ENCODE measurements around the gene WDR6. TPM values are rescaled to one million over a fixed set of nuclear protein-coding genes. Genes with fewer than 3 reads are reported as not detected.

The WDR6 gene
- total RNA-seq, 8 experiments from 2014 or later, result 52.2 to 209 (median 110) TPM

DNA sequence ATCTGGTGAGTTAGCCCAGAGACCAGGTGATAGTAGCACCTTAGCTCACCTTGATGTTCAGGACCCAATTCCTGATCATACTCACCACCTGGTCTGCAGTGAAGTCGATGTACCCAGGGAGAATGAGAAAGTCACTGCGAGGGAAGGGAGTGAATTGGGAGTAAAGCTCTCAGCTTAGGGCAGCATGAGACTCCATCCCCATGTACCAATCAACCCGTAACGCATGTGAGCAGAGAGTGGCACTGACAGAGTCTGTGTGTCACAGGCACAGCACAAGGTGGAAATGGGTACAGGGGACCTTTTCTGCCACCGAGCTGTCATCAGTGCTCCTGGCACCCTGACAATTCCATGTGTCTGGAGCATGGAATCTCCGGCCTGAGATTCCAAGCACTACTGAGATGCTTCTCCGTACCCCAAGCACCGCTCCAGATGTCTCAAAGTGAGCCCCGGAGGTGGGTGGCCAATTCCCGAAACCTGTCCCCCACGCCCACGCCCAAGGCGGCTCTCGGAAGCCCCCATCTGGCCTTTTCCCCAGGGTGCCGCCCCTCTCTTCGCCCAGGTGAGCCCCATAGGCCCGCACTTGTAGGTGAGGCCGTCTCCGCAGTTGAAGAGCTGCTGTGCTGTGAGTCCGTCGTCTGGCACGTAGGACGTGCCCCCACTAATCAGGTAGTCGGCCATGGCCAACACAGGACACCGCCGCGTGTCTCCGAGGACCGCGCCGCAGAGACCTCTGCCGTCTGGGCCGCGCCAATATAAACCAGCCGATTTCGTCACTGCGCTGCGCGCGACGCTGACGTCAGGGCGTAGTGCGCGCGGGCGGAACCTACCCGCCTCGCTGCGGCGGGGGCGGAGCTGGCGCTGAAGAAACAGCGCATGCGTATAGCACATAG is 21.7 kb downstream of the WDR6 start, which contains the start of gene IMPDH2:
IMPDH2 (minus strand) TSS at position 726 of the 890 bp plus-strand sequence; CDS start at position 678, 48 bp downstream.
- in situ Hi-C loops (cut with MboI; ENCODE audit: low pct_unique_long_range_greater_than_20kb in 2 of 9, low sequenced_read_pairs in 9 of 9, unreplicated experiment in 9 of 9), result no loop called here
- 0 to 33% (median 0%) methylated on average over 1 to 34 of the region's 55 CpGs; no CpG with 5 or more reads in 3 of the 10 experiments for WGBS, 10 experiments
- Histone ChIP-seq H3K4me3 (peak within 1 kb of the TSS; percentile 55 to 81 (median 62)), H3K27ac (peak within 1 kb of the TSS; percentile 85 to 86), H3K4me1 (replicated peaks in 1 of 2) (peaks cover 9 to 16% of the 10 kb centered on the region in 2 donors)
- ATAC-seq (replicated peaks in 6 of 8), result peak; percentile 90 to 95 (median 92)

DNA sequence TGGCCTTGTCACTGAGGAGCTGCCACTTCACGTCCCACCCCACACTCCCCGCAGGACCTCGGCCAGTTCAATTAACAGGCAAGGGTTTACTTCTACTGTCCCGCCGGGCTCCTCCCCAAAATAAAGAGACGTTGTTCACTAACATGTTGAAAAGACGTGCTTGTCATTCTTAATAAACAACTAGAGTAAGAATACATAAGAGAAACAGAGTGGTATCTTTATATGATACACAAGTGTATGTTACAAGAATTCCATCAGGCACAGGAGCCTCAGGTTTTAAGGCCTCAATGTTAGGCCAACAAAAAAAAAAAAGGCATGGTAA is 22.3 kb downstream of the WDR6 start:
- ATAC-seq (replicated peaks in 6 of 8), result no peak
- WGBS, 10 experiments, result 0 to 20% (median 3%) methylated on average over 1 to 7 of the region's 7 CpGs; no CpG with 5 or more reads in 4 of the 10 experiments
- H3K4me1 ChIP-seq (replicated peaks in 1 of 2), result peaks cover 9 to 16% of the 10 kb centered on the region in 2 donors
- peak overlapping the region in 4 of 5 donors; percentile 55 to 81 (median 64) for H3K4me3 ChIP-seq
- peak overlapping the region; percentile 38 to 58 for H3K27ac ChIP-seq
- in situ Hi-C loops (cut with MboI; ENCODE audit: low pct_unique_long_range_greater_than_20kb in 2 of 9, low sequenced_read_pairs in 9 of 9, unreplicated experiment in 9 of 9), result no loop called here

DNA sequence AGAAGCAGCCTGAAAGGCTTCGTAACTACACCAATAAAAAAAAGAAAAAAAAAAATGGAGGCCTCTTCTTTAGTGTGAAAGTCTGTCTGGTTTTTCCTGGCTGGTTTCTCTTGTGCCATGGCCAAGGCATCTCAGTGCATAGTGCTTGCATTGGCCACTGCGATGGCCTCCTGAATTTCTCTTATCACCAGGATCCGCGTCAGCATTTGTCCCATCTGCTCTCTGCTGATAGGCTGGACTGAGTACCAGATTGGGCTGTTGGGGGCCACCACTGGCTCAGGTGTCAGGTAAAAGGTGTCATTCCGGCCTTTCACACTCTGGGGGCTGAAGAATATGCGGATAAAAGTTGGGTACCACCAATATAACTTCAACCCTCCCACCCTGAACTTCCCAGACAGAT is 23.1 kb downstream of the WDR6 start:
- no peak overlapping the region for H3K4me3 ChIP-seq
- ATAC-seq (replicated peaks in 6 of 8), result no peak
- H3K27ac ChIP-seq, result no peak overlapping the region
- in situ Hi-C loops (cut with MboI; ENCODE audit: low pct_unique_long_range_greater_than_20kb in 2 of 9, low sequenced_read_pairs in 9 of 9, unreplicated experiment in 9 of 9), result no loop called here
- WGBS, 10 experiments, result 83 to 100% (median 100%) methylated on average over 1 to 6 of the region's 6 CpGs; no CpG with 5 or more reads in 1 of the 10 experiments
- H3K4me1 ChIP-seq (replicated peaks in 1 of 2), result peaks cover 9 to 16% of the 10 kb centered on the region in 2 donors

DNA sequence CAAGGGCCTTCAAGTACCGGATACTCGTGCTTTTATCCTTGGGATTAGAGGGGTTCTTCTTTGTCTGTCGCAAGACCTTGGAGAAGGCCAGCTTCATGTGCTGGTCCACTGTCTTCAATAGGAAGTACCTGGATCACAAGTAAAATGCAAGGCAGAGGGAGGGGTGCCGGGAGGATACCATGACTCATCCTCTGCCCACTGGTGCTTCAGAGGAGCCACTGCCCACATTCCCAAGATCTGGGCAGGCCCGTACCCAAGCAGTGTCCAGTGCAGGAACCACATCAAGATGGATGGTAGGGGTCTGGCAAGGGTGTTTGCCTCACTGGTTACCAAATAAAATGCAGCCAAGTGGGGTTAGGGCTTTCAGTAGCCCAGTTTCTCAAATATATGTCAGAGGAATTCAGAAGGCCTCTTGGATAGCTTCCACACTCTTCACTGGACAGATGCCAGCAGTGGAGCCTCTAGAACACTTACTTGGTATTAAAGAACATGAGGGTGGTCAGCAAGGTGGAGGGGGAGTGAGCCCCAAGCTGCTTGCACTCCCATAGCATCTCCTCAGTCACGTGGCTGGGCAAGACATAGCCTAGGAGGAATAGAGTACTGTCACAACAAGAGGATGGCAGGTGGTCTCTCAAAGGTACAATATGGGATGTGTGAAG is 25.6 kb downstream of the WDR6 start:
- H3K27ac ChIP-seq, result no peak overlapping the region
- H3K4me3 ChIP-seq, result no peak overlapping the region
- 70 to 100% (median 94%) methylated on average over 1 to 5 of the region's 6 CpGs; no CpG with 5 or more reads in 3 of the 10 experiments for WGBS, 10 experiments
- H3K4me1 ChIP-seq (replicated peaks in 1 of 2), result peaks cover 8 to 14% of the 10 kb centered on the region in 2 donors
- in situ Hi-C loops (cut with MboI; ENCODE audit: low pct_unique_long_range_greater_than_20kb in 2 of 9, low sequenced_read_pairs in 9 of 9, unreplicated experiment in 9 of 9), result no loop called here
- ATAC-seq (replicated peaks in 6 of 8), result no peak

DNA sequence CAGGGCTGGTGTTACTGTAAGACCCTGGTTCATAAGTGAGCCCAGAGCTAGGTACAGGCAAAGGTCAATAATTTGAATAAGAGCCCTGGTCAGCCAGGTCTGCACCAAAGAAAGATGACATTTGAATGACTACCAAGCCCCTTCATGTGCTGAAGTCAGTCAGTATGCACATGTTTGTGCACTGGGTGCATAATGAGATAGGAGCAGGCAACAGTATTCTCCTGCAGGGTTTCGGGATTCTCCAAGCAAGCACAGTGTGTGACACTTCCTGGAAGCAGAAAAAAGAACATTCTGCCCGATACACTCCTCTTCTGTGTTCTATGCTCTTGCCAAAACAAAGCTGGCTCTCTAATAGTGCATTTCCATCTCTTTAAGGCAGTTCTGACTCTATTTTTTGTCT is 27.5 kb downstream of the WDR6 start:
- in situ Hi-C loops (cut with MboI; ENCODE audit: low pct_unique_long_range_greater_than_20kb in 2 of 9, low sequenced_read_pairs in 9 of 9, unreplicated experiment in 9 of 9), result no loop called here
- no peak overlapping the region for H3K27ac ChIP-seq
- H3K4me3 ChIP-seq, result no peak overlapping the region
- peak in 3 of 8 experiments; percentile 50 to 81 (median 58) for ATAC-seq (replicated peaks in 6 of 8)
- peaks cover 0 to 3% of the 10 kb centered on the region in 2 donors for H3K4me1 ChIP-seq (replicated peaks in 1 of 2)
- WGBS, 10 experiments, result 67 to 100% (median 80%) methylated on average over 1 to 2 of the region's 2 CpGs; no CpG with 5 or more reads in 5 of the 10 experiments

DNA sequence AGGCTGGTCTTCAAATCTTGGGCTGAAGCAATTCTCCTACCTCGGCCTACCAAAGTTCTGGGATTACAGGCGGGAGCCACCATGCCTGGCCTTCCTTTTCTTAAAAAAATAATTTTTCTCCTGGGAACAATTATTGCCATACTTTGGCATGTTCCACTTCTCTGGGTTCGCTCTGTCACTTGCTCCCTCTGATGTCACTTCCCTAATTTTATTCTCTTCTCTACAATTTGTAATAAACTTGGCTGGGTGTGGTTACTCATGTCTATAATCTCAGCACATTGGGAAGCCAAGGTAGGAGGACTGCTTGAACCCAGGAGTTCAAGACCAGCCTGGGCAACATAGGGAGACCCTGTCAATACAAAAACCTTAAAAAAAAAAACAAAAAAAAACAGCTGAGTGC is 28.1 kb downstream of the WDR6 start:
- Histone ChIP-seq H3K4me1 (replicated peaks in 1 of 2) (no peaks in the 10 kb centered on the region), H3K27ac (no peak overlapping the region), H3K4me3 (no peak overlapping the region)
- 60 to 100% (median 95%) methylated on average over 1 to 3 of the region's 3 CpGs; no CpG with 5 or more reads in 1 of the 10 experiments for WGBS, 10 experiments
- ATAC-seq (replicated peaks in 6 of 8), result no peak
- in situ Hi-C loops (cut with MboI; ENCODE audit: low pct_unique_long_range_greater_than_20kb in 2 of 9, low sequenced_read_pairs in 9 of 9, unreplicated experiment in 9 of 9), result no loop called here

DNA sequence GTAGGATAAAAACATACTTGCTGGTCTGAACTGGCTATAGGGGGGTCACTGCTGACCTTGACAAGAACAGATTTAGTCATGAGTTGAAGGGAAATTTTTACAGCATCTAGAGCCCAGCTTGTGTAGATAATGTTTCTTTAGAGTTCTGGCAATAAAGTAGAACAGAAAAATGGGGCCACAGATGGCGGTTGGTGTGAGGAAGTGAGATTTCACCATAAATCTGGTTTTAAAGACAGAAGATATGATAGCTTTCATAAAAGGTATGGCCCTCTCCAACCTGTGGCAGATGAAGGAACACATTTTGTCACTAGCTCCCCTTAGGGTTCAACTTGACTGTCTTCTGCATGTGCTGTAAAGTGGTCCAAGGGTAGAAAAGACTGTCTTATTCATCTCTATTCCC is 46.4 kb downstream of the WDR6 start:
- Histone ChIP-seq H3K4me1 (replicated peaks in 1 of 2) (no peaks in the 10 kb centered on the region), H3K4me3 (no peak overlapping the region), H3K27ac (no peak overlapping the region)
- no peak for ATAC-seq (replicated peaks in 6 of 8)
- WGBS, 10 experiments, result 83 to 100% (median 100%) methylated on average over 1 of the region's 1 CpG; no CpG with 5 or more reads in 3 of the 10 experiments
- in situ Hi-C loops (cut with MboI; ENCODE audit: low pct_unique_long_range_greater_than_20kb in 2 of 9, low sequenced_read_pairs in 9 of 9, unreplicated experiment in 9 of 9), result no loop called here

DNA sequence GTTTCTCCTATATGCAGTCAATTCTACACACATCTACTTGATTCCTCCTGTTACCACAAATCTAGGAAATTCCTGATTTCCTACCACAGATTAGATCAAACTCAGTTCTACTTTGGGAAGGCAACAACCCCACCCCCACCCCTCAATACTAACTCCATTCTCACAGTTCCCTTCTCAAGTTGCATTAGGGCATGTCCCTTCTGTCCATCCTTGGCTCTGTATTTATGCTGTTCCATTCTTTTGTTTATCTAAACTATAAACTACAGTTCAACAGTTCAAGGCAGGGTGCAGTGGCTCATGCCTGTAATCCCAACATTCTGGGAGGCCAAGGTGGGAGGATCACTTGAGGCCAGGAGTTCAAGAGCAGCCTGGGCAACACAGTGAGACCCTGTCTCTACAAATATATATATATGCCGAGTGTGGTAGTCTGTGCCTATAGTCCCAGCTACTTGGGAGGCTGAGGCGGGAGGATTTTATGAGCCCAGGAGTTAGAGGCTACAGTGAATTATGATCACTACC is 47.2 kb downstream of the WDR6 start:
- in situ Hi-C loops (cut with MboI; ENCODE audit: low pct_unique_long_range_greater_than_20kb in 2 of 9, low sequenced_read_pairs in 9 of 9, unreplicated experiment in 9 of 9), result no loop called here
- H3K4me1 ChIP-seq (replicated peaks in 1 of 2), result no peaks in the 10 kb centered on the region
- ATAC-seq (replicated peaks in 6 of 8), result no peak
- WGBS, 10 experiments, result 100% methylated on average over 1 to 2 of the region's 2 CpGs; no CpG with 5 or more reads in 5 of the 10 experiments
- no peak overlapping the region for H3K4me3 ChIP-seq
- no peak overlapping the region for H3K27ac ChIP-seq

DNA sequence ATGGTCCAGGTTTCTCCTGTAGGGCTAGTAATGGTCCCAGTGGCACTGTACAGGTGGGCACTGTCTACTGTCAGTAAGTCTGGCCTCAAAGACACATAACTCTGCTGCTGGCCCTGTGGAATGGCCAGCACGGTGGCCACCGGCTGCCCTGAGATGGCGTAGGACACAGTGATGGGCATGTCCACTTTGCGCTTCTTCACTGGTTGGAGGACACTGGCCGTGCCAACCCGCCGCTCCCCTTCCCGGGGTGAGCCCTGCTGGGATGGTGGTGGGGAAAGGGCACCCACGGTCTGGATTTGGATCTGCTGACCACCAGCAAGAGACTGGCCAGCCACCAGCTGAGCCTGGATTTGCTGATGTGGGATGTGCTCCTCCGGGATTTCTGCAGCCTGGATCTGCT is 50.1 kb downstream of the WDR6 start:
- 80 to 94% methylated on average over 1 to 3 of the region's 10 CpGs; no CpG with 5 or more reads in 8 of the 10 experiments for WGBS, 10 experiments
- in situ Hi-C loops (cut with MboI; ENCODE audit: low pct_unique_long_range_greater_than_20kb in 2 of 9, low sequenced_read_pairs in 9 of 9, unreplicated experiment in 9 of 9), result no loop called here
- peak in 3 of 8 experiments; percentile 8 to 23 (median 18) for ATAC-seq (replicated peaks in 6 of 8)
- Histone ChIP-seq H3K4me1 (replicated peaks in 1 of 2) (no peaks in the 10 kb centered on the region), H3K4me3 (no peak overlapping the region), H3K27ac (no peak overlapping the region)

DNA sequence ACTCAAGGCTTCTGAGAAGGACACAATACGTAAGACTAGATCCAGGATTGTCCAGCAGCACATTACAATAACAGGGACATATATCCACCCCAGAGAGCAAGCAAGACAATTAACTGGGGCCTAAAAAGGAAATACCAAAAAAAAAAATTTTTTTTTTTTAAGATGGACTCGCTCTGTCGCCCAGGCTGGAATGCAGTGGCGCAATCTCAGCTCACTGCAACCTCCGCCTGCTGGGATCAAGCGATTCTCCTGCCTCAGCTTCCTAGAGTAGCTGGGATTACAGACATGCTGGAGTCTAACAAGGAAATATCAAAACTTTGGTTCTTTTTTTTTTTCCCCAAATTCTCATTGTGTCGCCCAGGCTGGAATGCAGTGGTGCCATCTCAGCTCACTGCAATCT is 50.8 kb downstream of the WDR6 start:
- no peaks in the 10 kb centered on the region for H3K4me1 ChIP-seq (replicated peaks in 1 of 2)
- no peak overlapping the region for H3K27ac ChIP-seq
- no peak for ATAC-seq (replicated peaks in 6 of 8)
- WGBS, 10 experiments, result 88 to 100% (median 100%) methylated on average over 1 to 6 of the region's 7 CpGs; no CpG with 5 or more reads in 3 of the 10 experiments
- H3K4me3 ChIP-seq, result no peak overlapping the region
- in situ Hi-C loops (cut with MboI; ENCODE audit: low pct_unique_long_range_greater_than_20kb in 2 of 9, low sequenced_read_pairs in 9 of 9, unreplicated experiment in 9 of 9), result no loop called here

Other genes starting within 250 kb of the WDR6 start
- 10 to 100 TPM; 20.2 to 51.9 (median 41.5) TPM for gene PRKAR2A, start 159.5 kb upstream of the WDR6 start, total RNA-seq
- 10 to 100 TPM in 7 of 8 experiments, 1 to 10 TPM in 1; 7.8 to 22.6 (median 17.9) TPM for gene SLC25A20, start 108.5 kb upstream of the WDR6 start, total RNA-seq
- 100 to 1,000 TPM in 2 of 8 experiments, 10 to 100 TPM in 6; 42.4 to 111 (median 68.1) TPM for gene ARIH2, start 88.5 kb upstream of the WDR6 start, total RNA-seq
- 10 to 100 TPM in 7 of 8 experiments, 1 to 10 TPM in 1; 4.9 to 94.0 (median 29.6) TPM for gene P4HTM, start 17.1 kb upstream of the WDR6 start, total RNA-seq
- gene DALRD3, start 11.2 kb downstream of the WDR6 start, total RNA-seq, result 10 to 100 TPM; 13.9 to 56.7 (median 26.2) TPM
- 100 to 1,000 TPM in 2 of 8 experiments, 10 to 100 TPM in 6; 36.3 to 102 (median 70.3) TPM for gene NDUFAF3, start 14.7 kb downstream of the WDR6 start, total RNA-seq
- gene IMPDH2, start 22.0 kb downstream of the WDR6 start, total RNA-seq, result 100 to 1,000 TPM; 175 to 414 (median 331) TPM
- 10 to 100 TPM; 41.4 to 95.3 (median 71.4) TPM for gene QRICH1, start 86.7 kb downstream of the WDR6 start, total RNA-seq
- 100 to 1,000 TPM; 121 to 354 (median 195) TPM for gene QARS1, start 97.4 kb downstream of the WDR6 start, total RNA-seq
- gene USP19, start 113.4 kb downstream of the WDR6 start, total RNA-seq, result 10 to 100 TPM; 29.9 to 64.7 (median 36.3) TPM
- 100 to 1,000 TPM in 4 of 8 experiments, 10 to 100 TPM in 4; 26.3 to 559 (median 110) TPM for gene LAMB2, start 125.7 kb downstream of the WDR6 start, total RNA-seq
- 10 to 100 TPM; 18.1 to 34.1 (median 25.2) TPM for gene CCDC71, start 158.9 kb downstream of the WDR6 start, total RNA-seq
- 10 to 100 TPM; 18.5 to 83.7 (median 37.7) TPM for gene KLHDC8B, start 164.2 kb downstream of the WDR6 start, total RNA-seq